Measurements from ENCODE around the gene RAB31. TPM values are rescaled to one million over a fixed set of nuclear protein-coding genes. Genes with fewer than 3 reads are reported as not detected.

Gene RAB31
- total and polyA plus RNA-seq, 2 of the 13 experiments (the other 11 are each of a cell fraction or from before 2014, with no cell fraction given) = 1.1 to 1.7 TPM

DNA sequence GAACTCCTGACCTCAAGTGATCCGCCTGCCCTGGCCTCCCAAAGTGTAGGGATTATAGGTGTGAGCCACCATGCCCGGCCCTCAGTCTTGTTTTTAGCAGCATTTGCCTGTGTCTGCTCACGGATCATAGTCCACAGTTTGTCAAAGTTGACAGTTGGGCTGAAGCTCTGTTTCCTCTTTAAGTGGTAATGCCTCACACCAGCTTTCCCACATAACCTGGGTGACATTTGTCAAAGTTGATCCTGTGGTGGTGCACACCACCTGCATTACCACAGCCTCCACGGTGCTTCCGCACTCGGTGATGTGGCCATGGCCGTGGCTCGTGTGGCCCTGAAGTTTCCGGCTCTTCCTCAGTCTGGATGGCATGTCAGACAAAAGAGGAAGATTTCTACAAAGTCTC lies 27.1 kb downstream of the RAB31 start (continued):
- TF ChIP-seq ZNF629 (CRISPR knock-in tag; conservative IDR thresholded peaks at IDR 0.05) = peak; percentile 78
- TF ChIP-seq NCOA2 (CRISPR knock-in tag; IDR thresholded peaks at IDR 0.05) = no peak
- TF ChIP-seq, protein P1, sequence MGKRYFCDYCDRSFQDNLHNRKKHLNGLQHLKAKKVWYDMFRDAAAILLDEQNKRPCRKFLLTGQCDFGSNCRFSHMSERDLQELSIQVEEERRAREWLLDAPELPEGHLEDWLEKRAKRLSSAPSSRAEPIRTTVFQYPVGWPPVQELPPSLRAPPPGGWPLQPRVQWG (CRISPR knock-in tag; IDR thresholded peaks at IDR 0.05; ENCODE audit: borderline replicate concordance, low read depth) = no peak
- 0 out of 2 replicates have a peak, but pooled peaks have one; percentile 17 for TF ChIP-seq MED1 (CRISPR knock-in tag; IDR thresholded peaks at IDR 0.05)
- TF ChIP-seq, protein P2, sequence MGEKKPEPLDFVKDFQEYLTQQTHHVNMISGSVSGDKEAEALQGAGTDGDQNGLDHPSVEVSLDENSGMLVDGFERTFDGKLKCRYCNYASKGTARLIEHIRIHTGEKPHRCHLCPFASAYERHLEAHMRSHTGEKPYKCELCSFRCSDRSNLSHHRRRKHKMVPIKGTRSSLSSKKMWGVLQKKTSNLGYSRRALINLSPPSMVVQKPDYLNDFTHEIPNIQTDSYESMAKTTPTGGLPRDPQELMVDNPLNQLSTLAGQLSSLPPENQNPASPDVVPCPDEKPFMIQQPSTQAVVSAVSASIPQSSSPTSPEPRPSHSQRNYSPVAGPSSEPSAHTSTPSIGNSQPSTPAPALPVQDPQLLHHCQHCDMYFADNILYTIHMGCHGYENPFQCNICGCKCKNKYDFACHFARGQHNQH (CRISPR knock-in tag; IDR thresholded peaks at IDR 0.05) = no peak
- no peak for TF ChIP-seq ZNF282 (IDR thresholded peaks at IDR 0.05; ENCODE audit: partially characterized antibody)
- TF ChIP-seq HNF4A (CRISPR knock-in tag; IDR thresholded peaks at IDR 0.05) = peak; percentile 75
- TF ChIP-seq, protein P3, sequence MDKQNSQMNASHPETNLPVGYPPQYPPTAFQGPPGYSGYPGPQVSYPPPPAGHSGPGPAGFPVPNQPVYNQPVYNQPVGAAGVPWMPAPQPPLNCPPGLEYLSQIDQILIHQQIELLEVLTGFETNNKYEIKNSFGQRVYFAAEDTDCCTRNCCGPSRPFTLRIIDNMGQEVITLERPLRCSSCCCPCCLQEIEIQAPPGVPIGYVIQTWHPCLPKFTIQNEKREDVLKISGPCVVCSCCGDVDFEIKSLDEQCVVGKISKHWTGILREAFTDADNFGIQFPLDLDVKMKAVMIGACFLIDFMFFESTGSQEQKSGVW (CRISPR knock-in tag; IDR thresholded peaks at IDR 0.05; ENCODE audit: borderline replicate concordance) = no peak
- TF ChIP-seq, protein P4, sequence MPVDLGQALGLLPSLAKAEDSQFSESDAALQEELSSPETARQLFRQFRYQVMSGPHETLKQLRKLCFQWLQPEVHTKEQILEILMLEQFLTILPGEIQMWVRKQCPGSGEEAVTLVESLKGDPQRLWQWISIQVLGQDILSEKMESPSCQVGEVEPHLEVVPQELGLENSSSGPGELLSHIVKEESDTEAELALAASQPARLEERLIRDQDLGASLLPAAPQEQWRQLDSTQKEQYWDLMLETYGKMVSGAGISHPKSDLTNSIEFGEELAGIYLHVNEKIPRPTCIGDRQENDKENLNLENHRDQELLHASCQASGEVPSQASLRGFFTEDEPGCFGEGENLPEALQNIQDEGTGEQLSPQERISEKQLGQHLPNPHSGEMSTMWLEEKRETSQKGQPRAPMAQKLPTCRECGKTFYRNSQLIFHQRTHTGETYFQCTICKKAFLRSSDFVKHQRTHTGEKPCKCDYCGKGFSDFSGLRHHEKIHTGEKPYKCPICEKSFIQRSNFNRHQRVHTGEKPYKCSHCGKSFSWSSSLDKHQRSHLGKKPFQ (CRISPR knock-in tag; IDR thresholded peaks at IDR 0.05; ENCODE audit: insufficient replicate concordance) = peak; percentile 92
- TF ChIP-seq ZNF788 (CRISPR knock-in tag; IDR thresholded peaks at IDR 0.05; ENCODE audit: borderline replicate concordance) = 0 out of 2 replicates have a peak, but pooled peaks have one; percentile 22
- no peak for TF ChIP-seq ZNF577 (CRISPR knock-in tag; IDR thresholded peaks at IDR 0.05; ENCODE audit: borderline replicate concordance, low read depth)
- TF ChIP-seq MXD4 (CRISPR knock-in tag; IDR thresholded peaks at IDR 0.05) = no peak
- TF ChIP-seq ZNF451 (CRISPR knock-in tag; IDR thresholded peaks at IDR 0.05) = no peak
- TF ChIP-seq TEAD3 (CRISPR knock-in tag; optimal IDR thresholded peaks at IDR 0.05; ENCODE audit: borderline replicate concordance) = no peak
- TF ChIP-seq ZNF317 (CRISPR knock-in tag; IDR thresholded peaks at IDR 0.05) = peak; percentile 97
- TF ChIP-seq LCORL (IDR thresholded peaks at IDR 0.05) = no peak
- 0 out of 2 replicates have a peak, but pooled peaks have one; percentile 23 for TF ChIP-seq LCORL (CRISPR knock-in tag; IDR thresholded peaks at IDR 0.05)
- TF ChIP-seq NKX3-1 (CRISPR knock-in tag; IDR thresholded peaks at IDR 0.05) = no peak
- TF ChIP-seq ZNF468 (CRISPR knock-in tag; IDR thresholded peaks at IDR 0.05) = no peak
- TF ChIP-seq GRHL1 (CRISPR knock-in tag; conservative IDR thresholded peaks at IDR 0.05) = no peak
- no peak for TF ChIP-seq MLLT10 (CRISPR knock-in tag; IDR thresholded peaks at IDR 0.05)
- TF ChIP-seq, protein P5, sequence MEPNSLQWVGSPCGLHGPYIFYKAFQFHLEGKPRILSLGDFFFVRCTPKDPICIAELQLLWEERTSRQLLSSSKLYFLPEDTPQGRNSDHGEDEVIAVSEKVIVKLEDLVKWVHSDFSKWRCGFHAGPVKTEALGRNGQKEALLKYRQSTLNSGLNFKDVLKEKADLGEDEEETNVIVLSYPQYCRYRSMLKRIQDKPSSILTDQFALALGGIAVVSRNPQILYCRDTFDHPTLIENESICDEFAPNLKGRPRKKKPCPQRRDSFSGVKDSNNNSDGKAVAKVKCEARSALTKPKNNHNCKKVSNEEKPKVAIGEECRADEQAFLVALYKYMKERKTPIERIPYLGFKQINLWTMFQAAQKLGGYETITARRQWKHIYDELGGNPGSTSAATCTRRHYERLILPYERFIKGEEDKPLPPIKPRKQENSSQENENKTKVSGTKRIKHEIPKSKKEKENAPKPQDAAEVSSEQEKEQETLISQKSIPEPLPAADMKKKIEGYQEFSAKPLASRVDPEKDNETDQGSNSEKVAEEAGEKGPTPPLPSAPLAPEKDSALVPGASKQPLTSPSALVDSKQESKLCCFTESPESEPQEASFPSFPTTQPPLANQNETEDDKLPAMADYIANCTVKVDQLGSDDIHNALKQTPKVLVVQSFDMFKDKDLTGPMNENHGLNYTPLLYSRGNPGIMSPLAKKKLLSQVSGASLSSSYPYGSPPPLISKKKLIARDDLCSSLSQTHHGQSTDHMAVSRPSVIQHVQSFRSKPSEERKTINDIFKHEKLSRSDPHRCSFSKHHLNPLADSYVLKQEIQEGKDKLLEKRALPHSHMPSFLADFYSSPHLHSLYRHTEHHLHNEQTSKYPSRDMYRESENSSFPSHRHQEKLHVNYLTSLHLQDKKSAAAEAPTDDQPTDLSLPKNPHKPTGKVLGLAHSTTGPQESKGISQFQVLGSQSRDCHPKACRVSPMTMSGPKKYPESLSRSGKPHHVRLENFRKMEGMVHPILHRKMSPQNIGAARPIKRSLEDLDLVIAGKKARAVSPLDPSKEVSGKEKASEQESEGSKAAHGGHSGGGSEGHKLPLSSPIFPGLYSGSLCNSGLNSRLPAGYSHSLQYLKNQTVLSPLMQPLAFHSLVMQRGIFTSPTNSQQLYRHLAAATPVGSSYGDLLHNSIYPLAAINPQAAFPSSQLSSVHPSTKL (CRISPR knock-in tag; IDR thresholded peaks at IDR 0.05) = 0 out of 2 replicates have a peak, but pooled peaks have one; percentile 15
